SK-N-SH (cell line): Measurements from ENCODE around the gene POC1B. TPM values are rescaled to one million over a fixed set of nuclear protein-coding genes. Genes with fewer than 3 reads are reported as not detected.

Source experiments
- CTCF ChIA-PET: fragments of 300-600, 350-600 bp; formaldehyde crosslinking; extraction: SDS; loops from one replicate; lab custom pipeline; 2021; lab: Yijun Ruan, JAX
- POLR2A ChIA-PET: fragments of 350-600 bp; sonication (Branson Sonifier 250); formaldehyde crosslinking; extraction: SDS; loops from one replicate; lab custom pipeline; 2020; ENCODE audit warnings: antibody characterized with exemption, inconsistent platforms; lab: Yijun Ruan, JAX
- DNase-seq: peaks from one replicate; pipeline ENCODE4 v3.0.0; 2012
- H2AFZ ChIP-seq: fragments of 200-600 bp; sonication (generic); 2 replicates; pipeline ENCODE4 v1.8.1; 2016; ENCODE audit warnings: antibody characterized with exemption, mild to moderate bottlenecking, low read depth
- H3F3A ChIP-seq: fragments of 200-600 bp; sonication (generic); replicated peaks from 2 replicates; pipeline ENCODE3; 2016; ENCODE audit warnings: antibody characterized with exemption, mild to moderate bottlenecking; ENCODE audit not compliant: insufficient read depth
- H3K27ac ChIP-seq, 2 experiments: fragments of 200-500 bp in 1 of 2; fragments of 200-600 bp in 1 of 2; sonication (Bioruptor generic) in 1 of 2; sonication (generic), shearing (Covaris generic) in 1 of 2; 2 replicates each; pipeline versions ENCODE4 v1.5.1 to v1.6.1; 2014 to 2016; ENCODE audit warnings: low read depth in 2 of 2, inconsistent platforms in 1 of 2, low read length in 1 of 2, mild to moderate bottlenecking in 1 of 2, mixed read lengths in 1 of 2
- H3K27me3 ChIP-seq: fragments of 200-600 bp; sonication (generic), shearing (Covaris generic); 2 replicates; pipeline ENCODE4 v1.6.1; 2016; ENCODE audit warnings: mixed run types; ENCODE audit not compliant: insufficient read depth
- H3K36me3 ChIP-seq, 2 experiments: fragments of 200-500 bp in 1 of 2; fragments of 200-600 bp in 1 of 2; sonication (Bioruptor generic) in 1 of 2; sonication (generic) in 1 of 2; replicated peaks in 1 of 2; 2 replicates each; pipeline versions ENCODE3 to v1.5.1; 2014 to 2016; ENCODE audit warnings: low read length in 1 of 2, mild to moderate bottlenecking in 1 of 2; ENCODE audit not compliant: insufficient read depth in 2 of 2, control insufficient read depth in 1 of 2
- H3K4me1 ChIP-seq, 2 experiments: fragments of 200-500 bp in 1 of 2; fragments of 200-600 bp in 1 of 2; sonication (Bioruptor generic) in 1 of 2; sonication (generic), shearing (Covaris generic) in 1 of 2; 2 replicates each; pipeline versions ENCODE4 v1.5.1 to v1.6.1; 2014 to 2016; ENCODE audit warnings: low read depth in 1 of 2, low read length in 1 of 2, mixed run types in 1 of 2; ENCODE audit not compliant: insufficient read depth in 2 of 2, control insufficient read depth in 1 of 2
- H3K4me2 ChIP-seq: fragments of 200-600 bp; sonication (generic), shearing (Covaris generic); 2 replicates; pipeline ENCODE4 v1.6.1; 2017; ENCODE audit warnings: mixed run types
- H3K4me3 ChIP-seq, 2 experiments: fragments of 200-500 bp in 1 of 2; fragments of 200-600 bp in 1 of 2; sonication (Bioruptor generic) in 1 of 2; sonication (generic), shearing (Covaris generic) in 1 of 2; 2 replicates each; pipeline versions ENCODE4 v1.5.1 to v1.8.1; 2014 to 2016; ENCODE audit warnings: low read depth in 2 of 2, inconsistent platforms in 1 of 2, low read length in 1 of 2, mild to moderate bottlenecking in 1 of 2, mixed read lengths in 1 of 2, moderate library complexity in 1 of 2
- H3K79me2 ChIP-seq: fragments of 200-600 bp; sonication (generic); 2 replicates; pipeline ENCODE4 v1.8.1; 2017; ENCODE audit warnings: mild to moderate bottlenecking; ENCODE audit not compliant: insufficient read depth
- H3K9ac ChIP-seq: fragments of 200-600 bp; sonication (generic); 2 replicates; pipeline ENCODE4 v1.6.1; 2017; ENCODE audit warnings: mixed run types
- H3K9me2 ChIP-seq: fragments of 200-600 bp; sonication (generic); 2 replicates; pipeline ENCODE4 v1.6.1; 2017; ENCODE audit warnings: mixed run types
- H3K9me3 ChIP-seq: fragments of 200-600 bp; sonication (generic); 2 replicates; pipeline ENCODE4 v1.6.1; 2017; ENCODE audit warnings: mixed run types, mild to moderate bottlenecking, moderate library complexity
- H4K20me1 ChIP-seq: fragments of 200-600 bp; sonication (generic); 2 replicates; pipeline ENCODE4 v1.6.1; 2017; ENCODE audit warnings: mild to moderate bottlenecking, mixed run types; ENCODE audit not compliant: insufficient read depth
- CHD2 ChIP-seq: fragments of 150-350 bp; IDR thresholded peaks from 2 replicates; pipeline ENCODE4 v1.6.1; 2018; ENCODE audit warnings: low read length; ENCODE audit not compliant: partially characterized antibody
- FOSL2 ChIP-seq: IDR thresholded peaks from 2 replicates; pipeline ENCODE4 v1.4.0; 2012; ENCODE audit warnings: low read depth, mild to moderate bottlenecking, moderate library complexity, borderline replicate concordance
- GABPA ChIP-seq: IDR thresholded peaks from 2 replicates; pipeline ENCODE4 v1.4.0; 2012; ENCODE audit warnings: low read depth, mild to moderate bottlenecking
- GATA2 ChIP-seq: sonication (generic); formaldehyde crosslinking; IDR thresholded peaks from 2 replicates; pipeline ENCODE4 v1.5.0; 2020; ENCODE audit warnings: mild to moderate bottlenecking, missing genetic modification reagents
- JUND ChIP-seq: IDR thresholded peaks from 2 replicates; pipeline ENCODE4 v1.4.0; 2012
- MXI1 ChIP-seq: IDR thresholded peaks from 2 replicates; pipeline ENCODE4 v1.6.1; 2012; ENCODE audit warnings: mild to moderate bottlenecking, low read depth, low read length, improper control_type of control experiment
- POLR2AphosphoS5 ChIP-seq: IDR thresholded peaks from 2 replicates; pipeline ENCODE4 v1.6.1; 2012; ENCODE audit warnings: low read depth, low read length
- RCOR1 ChIP-seq: fragments of 150-350 bp; IDR thresholded peaks from 2 replicates; pipeline ENCODE4 v1.6.1; 2017; ENCODE audit warnings: antibody characterized with exemption, low read length
- RXRA ChIP-seq: IDR thresholded peaks from 2 replicates; pipeline ENCODE4 v1.4.0; 2012; ENCODE audit warnings: low read depth, mild to moderate bottlenecking, borderline replicate concordance
- SIN3A ChIP-seq: IDR thresholded peaks from 2 replicates; pipeline ENCODE4 v1.6.1; 2012; ENCODE audit warnings: low read depth, mild to moderate bottlenecking, low read length, moderate library complexity, borderline replicate concordance
- TAF1 ChIP-seq: IDR thresholded peaks from 2 replicates; pipeline ENCODE4 v1.6.1; 2012; ENCODE audit warnings: low read depth, mild to moderate bottlenecking, low read length, moderate library complexity, borderline replicate concordance
- TCF12 ChIP-seq: IDR thresholded peaks from 2 replicates; pipeline ENCODE4 v1.4.0; 2012
- YY1 ChIP-seq: IDR thresholded peaks from 2 replicates; pipeline ENCODE4 v1.4.0; 2012; ENCODE audit warnings: low read depth, mild to moderate bottlenecking
- WGBS: methylation state at CpG from one replicate; pipeline ENCODE4 v1.1.6; 2017; ENCODE audit warnings: low lambda C conversion rate; 5-methylcytosine and 5-hydroxymethylcytosine counted together
- polyA plus RNA-seq, 3 experiments: library from polyadenylated mRNA; depleted of rRNA; stranded (reverse); fragments of >200 nt; gene quantifications; 2 replicates each; pipeline ENCODE4 v1.2.3, GENCODE V29; 2012
- TF ChIP-seq, protein P1 (sequence below): fragments of 150-350 bp; IDR thresholded peaks from 2 replicates; pipeline ENCODE4 v1.6.1; 2017; ENCODE audit warnings: antibody characterized with exemption, low read length, low read depth, borderline replicate concordance
- TF ChIP-seq, protein P2 (sequence below): IDR thresholded peaks from 2 replicates; pipeline ENCODE4 v1.4.0; 2012; ENCODE audit warnings: low read depth, borderline replicate concordance

The POC1B gene
- polyA plus RNA-seq, 1 of the 3 experiments (the other 2 are of a cell fraction) = 4.0 TPM

DNA sequence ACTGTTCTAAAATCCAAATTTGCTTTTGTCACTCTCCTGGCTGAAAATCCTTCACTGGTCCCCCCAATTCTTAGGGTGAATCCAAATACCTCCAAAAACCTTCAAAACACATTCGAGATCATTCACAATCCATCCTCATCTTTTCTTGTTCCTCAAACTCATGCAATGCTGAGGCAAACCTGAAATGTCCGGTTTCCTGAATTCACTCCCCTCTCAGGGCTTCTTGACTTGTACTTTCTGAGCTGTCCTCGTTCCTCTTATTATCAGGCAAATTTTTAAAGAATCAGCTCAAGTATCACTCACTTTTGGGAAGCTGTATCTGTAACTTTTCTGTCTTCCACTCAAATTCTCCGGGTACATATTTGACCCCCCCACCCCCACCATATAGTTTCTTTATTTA, 88.6 kb downstream of the POC1B start:
- Histone ChIP-seq H3K9ac (no peak overlapping the region), H3K4me1 (0 out of 4 replicates have a peak, but pooled peaks cover 0 to 10% of the 10 kb centered on the region in 2 experiments), H3K27ac (no peak overlapping the region), H3K4me3 (no peak overlapping the region), H4K20me1 (no peaks in the 10 kb centered on the region), H3K36me3 (no peaks in the 10 kb centered on the region)
- WGBS = 88% methylated on average over 4 of the region's 4 CpGs
- TF ChIP-seq, protein P1, sequence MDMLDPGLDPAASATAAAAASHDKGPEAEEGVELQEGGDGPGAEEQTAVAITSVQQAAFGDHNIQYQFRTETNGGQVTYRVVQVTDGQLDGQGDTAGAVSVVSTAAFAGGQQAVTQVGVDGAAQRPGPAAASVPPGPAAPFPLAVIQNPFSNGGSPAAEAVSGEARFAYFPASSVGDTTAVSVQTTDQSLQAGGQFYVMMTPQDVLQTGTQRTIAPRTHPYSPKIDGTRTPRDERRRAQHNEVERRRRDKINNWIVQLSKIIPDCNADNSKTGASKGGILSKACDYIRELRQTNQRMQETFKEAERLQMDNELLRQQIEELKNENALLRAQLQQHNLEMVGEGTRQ = no peak
- no peak for TF ChIP-seq GATA2 (CRISPR knock-in tag)
- no peak for TF ChIP-seq RXRA
- no peak for TF ChIP-seq FOSL2
- TF ChIP-seq GABPA = no peak
- no peak for TF ChIP-seq MXI1
- no peak for TF ChIP-seq JUND
- TF ChIP-seq TAF1 = no peak
- TF ChIP-seq, protein P2, sequence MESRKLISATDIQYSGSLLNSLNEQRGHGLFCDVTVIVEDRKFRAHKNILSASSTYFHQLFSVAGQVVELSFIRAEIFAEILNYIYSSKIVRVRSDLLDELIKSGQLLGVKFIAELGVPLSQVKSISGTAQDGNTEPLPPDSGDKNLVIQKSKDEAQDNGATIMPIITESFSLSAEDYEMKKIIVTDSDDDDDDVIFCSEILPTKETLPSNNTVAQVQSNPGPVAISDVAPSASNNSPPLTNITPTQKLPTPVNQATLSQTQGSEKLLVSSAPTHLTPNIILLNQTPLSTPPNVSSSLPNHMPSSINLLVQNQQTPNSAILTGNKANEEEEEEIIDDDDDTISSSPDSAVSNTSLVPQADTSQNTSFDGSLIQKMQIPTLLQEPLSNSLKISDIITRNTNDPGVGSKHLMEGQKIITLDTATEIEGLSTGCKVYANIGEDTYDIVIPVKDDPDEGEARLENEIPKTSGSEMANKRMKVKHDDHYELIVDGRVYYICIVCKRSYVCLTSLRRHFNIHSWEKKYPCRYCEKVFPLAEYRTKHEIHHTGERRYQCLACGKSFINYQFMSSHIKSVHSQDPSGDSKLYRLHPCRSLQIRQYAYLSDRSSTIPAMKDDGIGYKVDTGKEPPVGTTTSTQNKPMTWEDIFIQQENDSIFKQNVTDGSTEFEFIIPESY = no peak
- TF ChIP-seq TCF12 = no peak
- TF ChIP-seq POLR2AphosphoS5 = no peak
- no peak for TF ChIP-seq YY1
- TF ChIP-seq SIN3A = no peak
- TF ChIP-seq RCOR1 = no peak
- TF ChIP-seq, all 33 proteins: peak for 0
- Histone ChIP-seq H3K27me3 (no peaks in the 10 kb centered on the region), H3F3A (no peaks in the 10 kb centered on the region), H3K9me2 (no peaks in the 10 kb centered on the region), H3K9me3 (no peaks in the 10 kb centered on the region), H3K79me2 (no peaks in the 10 kb centered on the region), H2AFZ (no peak overlapping the region), H3K4me2 (no peak overlapping the region)
- ChIA-PET POLR2A (no interaction called here), CTCF (no interaction called here)
- no peak for DNase-seq

DNA sequence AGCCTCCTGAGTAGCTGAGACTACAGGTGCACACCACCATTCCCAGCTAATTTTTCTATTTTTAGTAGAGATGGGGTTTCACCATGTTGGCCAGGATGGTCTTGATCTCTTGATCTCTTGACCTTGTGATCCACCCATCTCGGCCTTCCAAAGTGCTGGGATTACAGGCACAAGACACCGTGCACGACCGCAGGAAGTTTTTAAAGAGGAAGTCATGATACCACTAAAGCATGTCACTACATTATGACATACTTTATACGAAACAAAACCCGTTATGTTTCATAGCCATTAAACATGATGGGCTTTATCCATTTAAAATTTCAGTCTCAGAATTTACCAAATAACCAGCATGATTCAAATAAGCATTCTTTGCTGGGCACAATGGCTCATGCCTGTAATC, 89.8 kb downstream of the POC1B start:
- WGBS = 93% methylated on average over 6 of the region's 6 CpGs

More for the DNA sequence above, 89.8 kb downstream of the POC1B start:
- Histone ChIP-seq H3K79me2 (no peaks in the 10 kb centered on the region), H3K4me2 (no peak overlapping the region), H3K4me3 (no peak overlapping the region), H3K9me3 (no peaks in the 10 kb centered on the region), H3K4me1 (0 out of 4 replicates have a peak, but pooled peaks cover 0 to 10% of the 10 kb centered on the region in 2 experiments), H3K9ac (no peak overlapping the region), H3K9me2 (no peaks in the 10 kb centered on the region), H3K36me3 (no peaks in the 10 kb centered on the region), H3F3A (no peaks in the 10 kb centered on the region), H2AFZ (no peak overlapping the region), H3K27ac (no peak overlapping the region), H3K27me3 (no peaks in the 10 kb centered on the region), H4K20me1 (no peaks in the 10 kb centered on the region)
- TF ChIP-seq POLR2AphosphoS5 (no peak), SIN3A (no peak), CHD2 (no peak), TAF1 (no peak)
- ChIA-PET POLR2A (no interaction called here), CTCF (interaction anchor here (1.0 kb wide), 1 partner anchor 26 kb away, joined by 4 read pairs; no protein-coding TSS in a partner anchor)
- no peak for DNase-seq
